ENCODE results near the gene ZSWIM7.
"Not testable (repeated sequence)": the region's sequence is repeated elsewhere in the genome, so short reads cannot be mapped to it uniquely, and the experiment has no call there.

Gene ZSWIM7

GRCh38 chr17:15998031-15998562 lies 1.4 kb downstream of the ZSWIM7 start:
- no peak for DNase-seq

- no peak for DNase-seq
These were observed 3.2 kb downstream of the ZSWIM7 start for GRCh38 chr17:15996322-15996721.

- no peak for DNase-seq
These were observed 17.6 kb downstream of the ZSWIM7 start for GRCh38 chr17:15981646-15982580.

- no peak for DNase-seq
These were observed 18.3 kb downstream of the ZSWIM7 start for GRCh38 chr17:15981208-15981607.

GRCh38 chr17:15979013-15979412 lies 20.5 kb downstream of the ZSWIM7 start:
- not testable (repeated sequence) for DNase-seq

- DNase-seq = no peak
These were observed 20.9 kb downstream of the ZSWIM7 start for GRCh38 chr17:15978606-15979005.

GRCh38 chr17:15977894-15978293 lies 21.6 kb downstream of the ZSWIM7 start:
- no peak for DNase-seq

GRCh38 chr17:15973834-15974233 lies 25.7 kb downstream of the ZSWIM7 start:
- no peak for DNase-seq

GRCh38 chr17:15973016-15973415 lies 26.5 kb downstream of the ZSWIM7 start:
- DNase-seq = no peak

- DNase-seq = no peak
These were observed 27.0 kb downstream of the ZSWIM7 start for GRCh38 chr17:15972497-15972951.

- DNase-seq = no peak
These were observed 27.6 kb downstream of the ZSWIM7 start for GRCh38 chr17:15971882-15972281.

GRCh38 chr17:15971098-15971678 lies 28.3 kb downstream of the ZSWIM7 start:
- DNase-seq = no peak

- DNase-seq = no peak
These were observed 29.0 kb downstream of the ZSWIM7 start for GRCh38 chr17:15970500-15970899.

GRCh38 chr17:15969463-15969862 lies 30.0 kb downstream of the ZSWIM7 start:
- no peak for DNase-seq

GRCh38 chr17:15967706-15968399 lies 31.7 kb downstream of the ZSWIM7 start:
- no peak for DNase-seq

- DNase-seq = no peak
These were observed 32.6 kb downstream of the ZSWIM7 start for GRCh38 chr17:15966879-15967248.

- DNase-seq = no peak
These were observed 33.2 kb downstream of the ZSWIM7 start for GRCh38 chr17:15966183-15966878.

GRCh38 chr17:15965528-15965927 lies 34.0 kb downstream of the ZSWIM7 start:
- no peak for DNase-seq

- DNase-seq = no peak
These were observed 35.8 kb downstream of the ZSWIM7 start for GRCh38 chr17:15963670-15964110.

- no peak for DNase-seq
These were observed 41.0 kb downstream of the ZSWIM7 start for GRCh38 chr17:15958484-15958854.

GRCh38 chr17:15957608-15958307 lies 41.7 kb downstream of the ZSWIM7 start:
- DNase-seq = no peak

GRCh38 chr17:15957206-15957605 lies 42.3 kb downstream of the ZSWIM7 start:
- no peak for DNase-seq
